H1 (cell line): ENCODE data around the gene ELP5. TPM values are rescaled to one million over a fixed set of nuclear protein-coding genes. Genes with fewer than 3 reads are reported as not detected.
A peak's percentile ranks its signal among the peaks of the same experiment; 100 is the strongest.

Experiments used
- CTCF ChIA-PET: fragments of 300-600 bp; sonication (Branson Sonifier 250); formaldehyde crosslinking; loops from one replicate; lab custom pipeline; 2021; ENCODE audit not compliant: partially characterized antibody; lab: Charles Lee
- POLR2A ChIA-PET: fragments of 300-600 bp; sonication (Branson Sonifier 250); formaldehyde crosslinking; loops from one replicate; lab custom pipeline; 2021; ENCODE audit warnings: inconsistent platforms; ENCODE audit not compliant: partially characterized antibody; lab: Charles Lee
- DNase-seq, 2 experiments: peaks; one replicate each; pipeline versions ENCODE4 v3.0.0 to v3.0.0-alpha.2; 2010 to 2022; ENCODE audit warnings: low spot score in 2 of 2, low read depth in 1 of 2, mixed read lengths in 1 of 2
- FAIRE-seq: peaks from 2 replicates; lab custom pipeline; 2011; peaks lifted over from hg19 to GRCh38; lab: Jason Lieb, UNC
- H2AFZ ChIP-seq: 2 replicates; pipeline ENCODE4 v1.8.1; 2012; ENCODE audit warnings: low read length, inconsistent platforms
- H2AK5ac ChIP-seq: 2 replicates; pipeline ENCODE4 v1.6.1; 2013; ENCODE audit warnings: low read depth, low read length
- H2BK120ac ChIP-seq: replicated peaks from 2 replicates; pipeline ENCODE3; 2013; ENCODE audit warnings: low read depth, low read length, inconsistent platforms
- H2BK12ac ChIP-seq: 2 replicates; pipeline ENCODE4 v1.6.1; 2013; ENCODE audit warnings: low read depth, low read length
- H2BK15ac ChIP-seq: 2 replicates; pipeline ENCODE4 v1.6.1; 2013; ENCODE audit warnings: low read length
- H2BK20ac ChIP-seq: 2 replicates; pipeline ENCODE4 v1.6.1; 2013; ENCODE audit warnings: low read length
- H2BK5ac ChIP-seq: 2 replicates; pipeline ENCODE4 v1.6.1; 2013; ENCODE audit warnings: low read depth, low read length
- H3K14ac ChIP-seq: 2 replicates; pipeline ENCODE4 v1.6.1; 2013; ENCODE audit warnings: inconsistent platforms; ENCODE audit not compliant: insufficient read length
- H3K18ac ChIP-seq: 2 replicates; pipeline ENCODE4 v1.6.1; 2013; ENCODE audit warnings: low read length; ENCODE audit errors: extremely low read depth
- H3K23ac ChIP-seq: 2 replicates; pipeline ENCODE4 v1.6.1; 2013; ENCODE audit warnings: inconsistent platforms; ENCODE audit not compliant: insufficient read length
- H3K23me2 ChIP-seq: 2 replicates; pipeline ENCODE4 v1.6.1; 2013; ENCODE audit warnings: low read depth, low read length
- H3K27ac ChIP-seq: 2 replicates; pipeline ENCODE4 v1.6.1; 2011; ENCODE audit warnings: low read depth, low read length, inconsistent platforms
- H3K27me3 ChIP-seq, 4 experiments: replicated peaks in 1 of 4; 1 replicate in 1 of 4; 2 replicates in 3 of 4; pipeline versions ENCODE4 v1.6.1 to v1.8.1; 2011 to 2013; ENCODE audit warnings: low read length in 3 of 4, mild to moderate bottlenecking in 3 of 4, inconsistent platforms in 2 of 4, mixed read lengths in 2 of 4, moderate library complexity in 1 of 4; ENCODE audit not compliant: control insufficient read depth in 3 of 4, insufficient read depth in 3 of 4; ENCODE audit errors: extremely low read depth in 1 of 4
- H3K36me3 ChIP-seq, 4 experiments: 2 replicates each; pipeline versions ENCODE4 v1.6.1 to v1.8.1; 2011 to 2013; ENCODE audit warnings: mild to moderate bottlenecking in 4 of 4, low read length in 3 of 4, moderate library complexity in 2 of 4, control low read depth in 1 of 4, inconsistent platforms in 1 of 4; ENCODE audit not compliant: insufficient read depth in 4 of 4, control insufficient read depth in 2 of 4
- H3K4ac ChIP-seq: replicated peaks from 2 replicates; pipeline ENCODE3; 2013; ENCODE audit warnings: low read length, low read depth, mixed read lengths, inconsistent platforms; ENCODE audit not compliant: insufficient read length
- H3K4me1 ChIP-seq, 4 experiments: replicated peaks in 1 of 4; 1 replicate in 1 of 4; 2 replicates in 3 of 4; pipeline versions ENCODE4 v1.6.1 to v1.8.1; 2011 to 2013; ENCODE audit warnings: low read length in 3 of 4, inconsistent platforms in 2 of 4, mixed read lengths in 1 of 4; ENCODE audit not compliant: insufficient read depth in 4 of 4, control insufficient read depth in 3 of 4
- H3K4me2 ChIP-seq, 2 experiments: 2 replicates each; pipeline versions ENCODE4 v1.6.1 to v1.8.1; 2011 to 2013; ENCODE audit warnings: low read depth in 2 of 2, low read length in 2 of 2, control low read depth in 1 of 2, inconsistent platforms in 1 of 2, mild to moderate bottlenecking in 1 of 2; ENCODE audit not compliant: insufficient read depth in 1 of 2
- H3K4me3 ChIP-seq, 4 experiments: fragments of 200-600, 300-600 bp in 1 of 4; sonication (generic), shearing (Covaris generic), sonication (Bioruptor Twin) in 1 of 4; 2 replicates each; pipeline versions ENCODE4 v1.5.1 to v1.8.1; 2011 to 2016; ENCODE audit warnings: low read length in 4 of 4, low read depth in 3 of 4, control low read depth in 2 of 4, inconsistent platforms in 2 of 4, mild to moderate bottlenecking in 2 of 4, mixed read lengths in 1 of 4, moderate library complexity in 1 of 4; ENCODE audit not compliant: insufficient read depth in 2 of 4; ENCODE audit errors: extremely low read depth in 1 of 4
- H3K56ac ChIP-seq: replicated peaks from 2 replicates; pipeline ENCODE3; 2013; ENCODE audit warnings: low read depth, mild to moderate bottlenecking, mixed read lengths, low read length, inconsistent platforms; ENCODE audit not compliant: insufficient read length
- H3K79me1 ChIP-seq: 2 replicates; pipeline ENCODE4 v1.6.1; 2013; ENCODE audit warnings: low read depth, low read length, control low read depth
- H3K79me2 ChIP-seq, 2 experiments: 2 replicates each; pipeline versions ENCODE4 v1.6.1 to v1.8.1; 2012 to 2013; ENCODE audit warnings: low read length in 2 of 2, mild to moderate bottlenecking in 2 of 2, inconsistent platforms in 1 of 2; ENCODE audit not compliant: insufficient read depth in 2 of 2, control insufficient read depth in 1 of 2
- H3K9ac ChIP-seq, 4 experiments: replicated peaks in 1 of 4; 1 replicate in 1 of 4; 2 replicates in 3 of 4; pipeline versions ENCODE4 v1.6.1 to v1.8.1; 2011 to 2013; ENCODE audit warnings: low read depth in 3 of 4, low read length in 3 of 4, control low read depth in 2 of 4, mild to moderate bottlenecking in 2 of 4, moderate library complexity in 2 of 4, inconsistent platforms in 1 of 4; ENCODE audit errors: extremely low read depth in 1 of 4
- H3K9me3 ChIP-seq, 2 experiments: 2 replicates each; pipeline versions ENCODE4 v1.6.1 to v1.8.1; 2012 to 2013; ENCODE audit warnings: mild to moderate bottlenecking in 2 of 2, moderate library complexity in 2 of 2, control low read depth in 1 of 2, inconsistent platforms in 1 of 2, low read depth in 1 of 2, low read length in 1 of 2, mixed read lengths in 1 of 2; ENCODE audit not compliant: insufficient read depth in 2 of 2
- H4K20me1 ChIP-seq, 2 experiments: replicated peaks in 1 of 2; 2 replicates each; pipeline versions ENCODE3 to v1.8.1; 2011 to 2013; ENCODE audit warnings: inconsistent platforms in 2 of 2, low read length in 2 of 2, mild to moderate bottlenecking in 1 of 2; ENCODE audit not compliant: insufficient read depth in 2 of 2, control insufficient read depth in 1 of 2
- H4K5ac ChIP-seq: 2 replicates; pipeline ENCODE4 v1.6.1; 2013; ENCODE audit warnings: low read length, low read depth, mixed read lengths, inconsistent platforms; ENCODE audit not compliant: insufficient read length
- H4K8ac ChIP-seq: 2 replicates; pipeline ENCODE4 v1.8.0; 2013; ENCODE audit warnings: mild to moderate bottlenecking, moderate library complexity, low read length, inconsistent platforms; ENCODE audit not compliant: insufficient read depth; ENCODE audit errors: extremely low read depth
- H4K91ac ChIP-seq: replicated peaks from 2 replicates; pipeline ENCODE3; 2013; ENCODE audit warnings: low read length, mixed read lengths, inconsistent platforms; ENCODE audit not compliant: insufficient read length
- CHD1 ChIP-seq: IDR thresholded peaks from 2 replicates; pipeline ENCODE4 v1.6.1; 2012; ENCODE audit warnings: low read depth, low read length, improper control_type of control experiment
- CREB1 ChIP-seq: IDR thresholded peaks from 2 replicates; pipeline ENCODE4 v1.6.1; 2012; ENCODE audit warnings: inconsistent platforms
- CTBP2 ChIP-seq: IDR thresholded peaks from 2 replicates; pipeline ENCODE4 v1.7.0; 2011; ENCODE audit warnings: borderline replicate concordance, mild to moderate bottlenecking, moderate library complexity, mixed read lengths, low read length; ENCODE audit not compliant: insufficient read depth, insufficient read length
- NRF1 ChIP-seq: IDR thresholded peaks from 2 replicates; pipeline ENCODE4 v1.6.1; 2011; ENCODE audit warnings: mild to moderate bottlenecking, low read depth, low read length, improper control_type of control experiment
- PHF8 ChIP-seq: fragments of 200-600 bp; sonication (generic); conservative IDR thresholded peaks from 2 replicates; pipeline ENCODE4 v1.7.1; 2012; ENCODE audit warnings: low read depth, mild to moderate bottlenecking, inconsistent platforms, low read length, moderate library complexity
- POLR2A ChIP-seq, 2 experiments: IDR thresholded peaks; 1 replicate in 1 of 2; 2 replicates in 1 of 2; pipeline ENCODE4 v1.6.1; 2011; ENCODE audit warnings: low read depth in 2 of 2, low read length in 2 of 2, mild to moderate bottlenecking in 2 of 2; ENCODE audit errors: control extremely low read depth in 1 of 2
- POLR2AphosphoS5 ChIP-seq: IDR thresholded peaks from 2 replicates; pipeline ENCODE4 v1.6.1; 2011; ENCODE audit warnings: low read depth, low read length
- RAD21 ChIP-seq, 2 experiments: IDR thresholded peaks in 1 of 2; conservative IDR thresholded peaks in 1 of 2; 2 replicates each; pipeline ENCODE4 v1.6.1; 2011; ENCODE audit warnings: low read depth in 2 of 2, low read length in 2 of 2, improper control_type of control experiment in 1 of 2, inconsistent platforms in 1 of 2, mild to moderate bottlenecking in 1 of 2, moderate library complexity in 1 of 2
- SAP30 ChIP-seq: fragments of 300-600 bp; sonication (generic); IDR thresholded peaks from 2 replicates; pipeline ENCODE4 v1.7.1; 2012; ENCODE audit warnings: low read length, moderate library complexity, mild to moderate bottlenecking, inconsistent platforms; ENCODE audit not compliant: insufficient read depth, insufficient replicate concordance
- WGBS, 2 experiments: shearing (Covaris generic) in 1 of 2; methylation state at CpG; one replicate each; pipeline versions ENCODE4 v1.1.6 to v1.1.7; 2013 to 2015; ENCODE audit warnings: low lambda C conversion rate in 2 of 2, mixed read lengths in 2 of 2, inconsistent platforms in 1 of 2, low coverage in 1 of 2, missing lambda C conversion rate in 1 of 2; ENCODE audit not compliant: insufficient replicate concordance in 2 of 2, insufficient coverage in 1 of 2, insufficient read length in 1 of 2; ENCODE audit errors: extremely low coverage in 1 of 2, missing lambda C conversion rate in 1 of 2; 5-methylcytosine and 5-hydroxymethylcytosine counted together
- polyA plus RNA-seq, 7 experiments: library from polyadenylated mRNA; depleted of rRNA in 3 of 7; stranded (reverse) in 5 of 7; unstranded in 2 of 7; fragments of >200 nt in 5 of 7; fragments of 200-250 nt in 2 of 7; gene quantifications; 1 replicate in 5 of 7; 2 replicates in 1 of 7; 4 replicates in 1 of 7; pipeline versions ENCODE4 v1.2.1 to v1.2.3, GENCODE V29; 2011 to 2013; ENCODE audit warnings: missing spikeins in 2 of 7, mixed read lengths in 2 of 7
- total RNA-seq: library from RNA; stranded (reverse); fragmentation: NEBNext Ultra II Directional; extraction: Animal tissue kit (Norgen Biotek cat#: 25700); gene quantifications from 2 replicates; pipeline ENCODE4 v1.2.1, GENCODE V29; 2021

The ELP5 gene
- total and polyA plus RNA-seq, 2 of the 8 experiments (the other 6 are each of a cell fraction or from before 2014, with no cell fraction given), result 75.4 to 107 TPM

- H3K27ac ChIP-seq, result peak overlapping the region; percentile 92
- H3K79me1 ChIP-seq, result peaks cover 8% of the 10 kb centered on the region
- peak overlapping the region; percentile 99 for H3K4ac ChIP-seq
- DNase-seq (peak in 1 of 2 experiments; percentile 72), FAIRE-seq (no peak)
- H2AFZ ChIP-seq, result no peak overlapping the region
- peaks cover 27 to 35% (median 32%) of the 10 kb centered on the region in 4 experiments for H3K36me3 ChIP-seq
- peak overlapping the region; percentile 94 to 100 (median 98) for H3K9ac ChIP-seq
- WGBS, 2 experiments, result 6% methylated on average over 19 of the region's 104 CpGs; no CpG with 5 or more reads in 1 of the 2 experiments
- CTCF ChIA-PET, result interaction anchor here (0.6 to 4.5 kb wide), 8 partner anchors 11 to 262 kb away, joined by 3 to 22 read pairs (median 3); partner anchors contain the start of gene ASGR1
- H3K4me2 ChIP-seq, result peak overlapping the region; percentile 88 to 99
- peaks cover 21 to 24% of the 10 kb centered on the region in 2 experiments for H4K20me1 ChIP-seq
- H3K23ac ChIP-seq, result no peak overlapping the region
- H4K91ac ChIP-seq, result peak overlapping the region; percentile 88
- H2BK15ac ChIP-seq, result 0 out of 2 replicates have a peak overlapping the region, but pooled peaks have one; percentile 88
- H3K79me2 ChIP-seq, result peaks cover 17 to 35% of the 10 kb centered on the region in 2 experiments
- peak overlapping the region; percentile 97 for H3K18ac ChIP-seq
- POLR2A ChIA-PET, result interaction anchor here (0.6 to 11.3 kb wide), 26 partner anchors 9 to 263 kb away, joined by 3 to 223 read pairs (median 6); partner anchors contain the start of genes ACAP1, CLDN7, CTDNEP1 and GABARAP
- peak overlapping the region; percentile 72 for H4K5ac ChIP-seq
- peak overlapping the region; percentile 70 for H2BK120ac ChIP-seq
- H3K4me1 ChIP-seq, result peaks cover 0 to 14% (median 6%) of the 10 kb centered on the region in 4 experiments; a peak in 5 of 7 replicates
- H2BK12ac ChIP-seq, result no peak overlapping the region
- H2AK5ac ChIP-seq, result peak overlapping the region; percentile 96; the same call in 1 of the 2 replicates
- peak overlapping the region; percentile 87 to 97 (median 90) for H3K4me3 ChIP-seq
- peak overlapping the region; percentile 94 for H3K56ac ChIP-seq
- peaks cover 10% of the 10 kb centered on the region for H3K23me2 ChIP-seq
- H4K8ac ChIP-seq, result peak overlapping the region; percentile 88
- peak overlapping the region; percentile 97 for H2BK5ac ChIP-seq
- H3K14ac ChIP-seq, result no peak overlapping the region
- no peaks in the 10 kb centered on the region for H3K9me3 ChIP-seq
- H2BK20ac ChIP-seq, result 0 out of 2 replicates have a peak overlapping the region, but pooled peaks have one; percentile 32
- no peaks in the 10 kb centered on the region for H3K27me3 ChIP-seq
- TF ChIP-seq POLR2A (IDR thresholded peaks at IDR 0.05; ENCODE audit: control extremely low read depth in 1 of 2, low read depth in 2 of 2, low read length in 2 of 2) (peak; percentile 10 to 82), SAP30 (peak; percentile 94), PHF8 (peak; percentile 49), CHD1 (no peak), CTBP2 (no peak), POLR2AphosphoS5 (peak; percentile 14; the same call in 1 of the 2 replicates), NRF1 (no peak), RAD21 (IDR thresholded peaks at IDR 0.05 in 1 of 2, conservative IDR thresholded peaks at IDR 0.05 in 1 of 2; ENCODE audit: low read depth in 2 of 2, low read length in 2 of 2) (no peak), CREB1 (peak; percentile 76)
These were observed 55.9 kb downstream of the ELP5 start for GRCh38 chr17:7307686-7308624.
